Heart right ventricle (tissue), 16 donors: Measurements from ENCODE around the gene MRPL22. TPM values are rescaled to one million over a fixed set of nuclear protein-coding genes. Genes with fewer than 3 reads are reported as not detected.
"Not testable (repeated sequence)": the region's sequence is repeated elsewhere in the genome, so short reads cannot be mapped to it uniquely, and the experiment has no call there.

Experiments
- ATAC-seq, 8 donors: fragments of 200-7000 bp; cut with Tn5 transposase; one replicate each; pipeline ENCODE4 v1.9.1; 2020; ENCODE audit warnings: mild to moderate bottlenecking in 8 of 8, moderate library complexity in 8 of 8, moderate number of reproducible peaks in 1 of 8
- DNase-seq, 2 donors: peaks; one replicate each; pipeline ENCODE4 v3.0.0-alpha.2; 2020
- H3K27ac ChIP-seq, 10 donors: fragments of 200-600 bp; sonication (generic) in 2 of 10; one replicate each; pipeline versions ENCODE4 v1.5.0 to v1.8.0; 2020 to 2022; ENCODE audit warnings: mild to moderate bottlenecking in 3 of 10
- H3K27me3 ChIP-seq, 7 donors: fragments of 200-600 bp; one replicate each; pipeline ENCODE4 v1.8.0; 2021 to 2022; ENCODE audit warnings: mild to moderate bottlenecking in 2 of 7
- H3K36me3 ChIP-seq, 9 donors: fragments of 200-600 bp; sonication (generic) in 1 of 9; one replicate each; pipeline versions ENCODE4 v1.5.0 to v1.8.0; 2020 to 2022; ENCODE audit warnings: mild to moderate bottlenecking in 2 of 9
- H3K4me1 ChIP-seq, 9 donors: fragments of 200-600 bp; sonication (generic) in 1 of 9; one replicate each; pipeline versions ENCODE4 v1.5.0 to v1.8.0; 2020 to 2022; ENCODE audit warnings: mild to moderate bottlenecking in 4 of 9
- H3K4me3 ChIP-seq, 10 donors: fragments of 200-600 bp; sonication (generic) in 2 of 10; one replicate each; pipeline versions ENCODE4 v1.5.0 to v1.8.0; 2020 to 2022; ENCODE audit warnings: mild to moderate bottlenecking in 7 of 10, moderate library complexity in 2 of 10
- H3K9me3 ChIP-seq, 11 donors: fragments of 200-600 bp in 10 of 11; sonication (generic) in 2 of 11; one replicate each; pipeline versions ENCODE4 v1.5.0 to v1.8.0; 2013 to 2022; ENCODE audit warnings: mild to moderate bottlenecking in 2 of 11, control low read depth in 1 of 11, moderate library complexity in 1 of 11
- WGBS, 2 donors: extraction: QIAGEN DNeasy Blood & Tissue Kit; methylation state at CpG; one replicate each; pipeline ENCODE4 v1.1.7; 2013; ENCODE audit warnings: inconsistent platforms in 1 of 2; 5-methylcytosine and 5-hydroxymethylcytosine counted together
- intact Hi-C, 10 donors: fragments of 100-400 bp; cut with DNase I; formaldehyde crosslinking; loops; one replicate each; pipeline versions ENCODE4 v1.11.1 to v1.14.2; 2022
- polyA plus RNA-seq, 2 donors: library from polyadenylated mRNA; stranded (reverse); fragments of 200-250 nt; gene quantifications; one replicate each; pipeline ENCODE4 v1.2.3, GENCODE V29; 2013
- total RNA-seq, 10 donors: library from RNA; stranded (reverse); fragmentation: NEBNext Ultra II Directional in 3 of 10; extraction: Animal tissue kit (Norgen Biotek cat#: 25700) in 3 of 10; gene quantifications; one replicate each; pipeline versions ENCODE4 v1.2.1 to v1.2.4, GENCODE V29; 2021 to 2023
- TF ChIP-seq, protein P1 (sequence below), 9 donors: fragments of 200-600 bp; sonication (generic) in 2 of 9; IDR thresholded peaks; one replicate each; pipeline versions ENCODE4 v1.5.0 to v1.8.0; 2021 to 2022; ENCODE audit warnings: antibody characterized with exemption in 9 of 9, mild to moderate bottlenecking in 5 of 9, moderate library complexity in 1 of 9
- donor health status: Arrhythmogenic right ventricular cardiomyopathy.
- donor health status: ischemic (EF 13 %, LVEDD 7.1; RV severe dilation, severe dysfunction).
- donor health status: healthy with polysubstance abuse.
- donor health status: DM: no; HTN: yes; CAD: no.
- donor health status: DM: no; HTN: no; CAD: no.
- donor health status: ischemic (EF 25% LVEDD 6.9; RV normal size, moderate dysfunction).
- donor health status: ischemic (EF 25% LVEDD 5.7; RV mildly dilated, moderate dysfunction).
- donor health status: healthy.
- donor health status: DM: yes; HTN: yes; CAD: no.
- donor health status: Ischemic cardiomyopathy.
- donor health status: ischemic (EF 35%, LVEDD 5.7; RV mildly dilated, moderate dysfunction).
- donor health status: nonischemic (EF 11% LVEDD 7.7; RV severe dilation, severe dysfunction).
- donor health status: DM: yes; HTN: yes; CAD: no.
- donor health status: PGD.
- donor health status: ischemic (EF 29% LVEDD 5.4; RV normal size, mild dysfunction).
- donor health status: nonischemic (EF 23%, LVEDD 6.1; RV moderate dilation, normal function).

Gene MRPL22
- total and polyA plus RNA-seq, 12 donors, result 57.1 to 109 (median 73.2) TPM

DNA sequence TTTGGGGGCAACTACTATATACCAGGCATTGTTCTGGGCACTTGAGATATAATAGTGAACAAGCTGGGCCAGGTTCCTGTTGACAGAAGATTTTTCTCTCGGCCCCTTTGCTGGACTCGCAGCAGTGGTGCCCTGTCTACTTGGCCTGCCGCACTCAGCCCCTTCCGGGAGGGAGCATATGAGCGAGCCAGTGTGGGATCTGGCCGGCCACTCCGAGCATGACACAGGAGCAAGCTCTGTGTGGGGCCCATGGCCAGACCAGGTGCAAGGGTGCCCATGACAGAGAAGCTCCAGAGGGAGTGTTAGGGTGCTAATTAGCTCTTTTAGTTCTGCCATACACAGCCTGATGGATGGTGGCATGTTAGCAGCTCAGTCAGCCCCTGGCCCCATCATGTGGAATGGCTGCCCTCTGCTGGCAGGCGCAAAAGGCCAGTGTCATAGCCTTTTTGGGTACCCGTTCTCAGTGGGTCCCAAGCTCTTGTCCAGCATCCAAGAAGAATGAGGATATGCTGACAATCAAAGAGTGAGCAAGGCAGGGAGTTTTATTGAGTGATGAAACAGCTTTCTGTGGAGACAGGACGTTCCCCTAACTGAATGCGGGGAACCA is 63.4 kb downstream of the MRPL22 start:
- TF ChIP-seq, protein P1, sequence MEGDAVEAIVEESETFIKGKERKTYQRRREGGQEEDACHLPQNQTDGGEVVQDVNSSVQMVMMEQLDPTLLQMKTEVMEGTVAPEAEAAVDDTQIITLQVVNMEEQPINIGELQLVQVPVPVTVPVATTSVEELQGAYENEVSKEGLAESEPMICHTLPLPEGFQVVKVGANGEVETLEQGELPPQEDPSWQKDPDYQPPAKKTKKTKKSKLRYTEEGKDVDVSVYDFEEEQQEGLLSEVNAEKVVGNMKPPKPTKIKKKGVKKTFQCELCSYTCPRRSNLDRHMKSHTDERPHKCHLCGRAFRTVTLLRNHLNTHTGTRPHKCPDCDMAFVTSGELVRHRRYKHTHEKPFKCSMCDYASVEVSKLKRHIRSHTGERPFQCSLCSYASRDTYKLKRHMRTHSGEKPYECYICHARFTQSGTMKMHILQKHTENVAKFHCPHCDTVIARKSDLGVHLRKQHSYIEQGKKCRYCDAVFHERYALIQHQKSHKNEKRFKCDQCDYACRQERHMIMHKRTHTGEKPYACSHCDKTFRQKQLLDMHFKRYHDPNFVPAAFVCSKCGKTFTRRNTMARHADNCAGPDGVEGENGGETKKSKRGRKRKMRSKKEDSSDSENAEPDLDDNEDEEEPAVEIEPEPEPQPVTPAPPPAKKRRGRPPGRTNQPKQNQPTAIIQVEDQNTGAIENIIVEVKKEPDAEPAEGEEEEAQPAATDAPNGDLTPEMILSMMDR (IDR thresholded peaks at IDR 0.05), result peak in 7 of 9 donors; percentile 38 to 59 (median 49)
- WGBS, 2 donors, result 88 to 90% methylated on average over 11 of the region's 11 CpGs
- no peaks in the 10 kb centered on the region for H3K9me3 ChIP-seq
- H3K27ac ChIP-seq, result no peak overlapping the region
- intact Hi-C loops, result loop anchor here in 2 of 10 donors (2.0 kb wide), 2 partner anchors 57 to 59 kb away; no protein-coding TSS in a partner anchor
- no peak overlapping the region for H3K4me3 ChIP-seq
- H3K36me3 ChIP-seq, result no peaks in the 10 kb centered on the region
- H3K4me1 ChIP-seq, result no peaks in the 10 kb centered on the region
- DNase-seq, result peak; percentile 4 to 23
- H3K27me3 ChIP-seq, result no peaks in the 10 kb centered on the region
- peak in 1 of 8 donors; percentile 48 for ATAC-seq

DNA sequence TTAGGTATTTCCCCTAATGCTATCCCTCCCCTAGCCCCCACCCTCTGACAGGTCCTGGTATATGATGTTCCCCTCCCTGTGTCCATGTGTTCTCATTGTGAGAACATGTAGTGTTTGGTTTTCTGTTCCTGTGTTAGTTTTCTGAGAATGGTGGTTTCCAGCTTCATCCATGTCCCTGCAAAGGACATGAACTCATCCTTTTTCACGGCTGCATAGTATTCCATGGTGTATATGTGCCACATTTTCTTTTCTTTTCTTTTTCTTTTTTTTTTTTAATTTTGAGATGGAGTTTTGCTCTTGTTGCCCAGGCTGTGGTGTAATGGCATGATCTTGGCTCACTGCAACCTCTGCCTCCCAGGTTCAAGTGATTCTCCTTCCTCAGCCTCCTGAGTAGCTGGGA is 65.4 kb downstream of the MRPL22 start:
- intact Hi-C loops, ATAC-seq: not testable (repeated sequence)
- 78 to 96% methylated on average over 1 of the region's 1 CpG for WGBS, 2 donors

DNA sequence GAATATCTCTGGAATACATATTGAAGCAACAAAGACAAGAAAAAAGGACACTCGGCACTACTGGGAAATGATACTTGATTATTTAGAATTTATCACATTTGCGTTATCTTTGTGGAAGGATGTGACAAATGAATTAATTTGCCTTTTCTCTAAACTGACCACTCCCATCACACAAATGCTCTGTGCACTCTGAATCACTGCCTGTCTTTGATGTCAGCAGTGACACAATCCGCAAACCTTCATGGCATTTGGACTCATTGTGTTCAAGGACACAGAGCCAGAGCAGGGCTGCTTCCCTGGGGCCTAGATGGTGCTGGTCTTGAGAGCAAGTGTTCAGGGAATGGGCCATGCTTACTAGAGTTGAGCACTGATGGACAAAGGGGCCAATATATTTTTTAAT is 67.8 kb downstream of the MRPL22 start:
- H3K36me3 ChIP-seq, result no peaks in the 10 kb centered on the region
- H3K4me3 ChIP-seq, result no peak overlapping the region
- H3K27ac ChIP-seq, result no peak overlapping the region
- no peaks in the 10 kb centered on the region for H3K4me1 ChIP-seq
- peaks cover 0 to 2% (median 0%) of the 10 kb centered on the region in 7 donors for H3K27me3 ChIP-seq
- ATAC-seq (no peak), DNase-seq (no peak)
- no peaks in the 10 kb centered on the region for H3K9me3 ChIP-seq
- 75 to 81% methylated on average over 3 of the region's 3 CpGs for WGBS, 2 donors
- intact Hi-C loops, result no loop called here
- TF ChIP-seq, protein P1 (IDR thresholded peaks at IDR 0.05), result no peak

More for the DNA sequence above, 65.4 kb downstream of the MRPL22 start:
- not testable (repeated sequence) for H3K27me3 ChIP-seq, DNase-seq, H3K36me3 ChIP-seq, H3K9me3 ChIP-seq, H3K4me3 ChIP-seq, H3K4me1 ChIP-seq, H3K27ac ChIP-seq

DNA sequence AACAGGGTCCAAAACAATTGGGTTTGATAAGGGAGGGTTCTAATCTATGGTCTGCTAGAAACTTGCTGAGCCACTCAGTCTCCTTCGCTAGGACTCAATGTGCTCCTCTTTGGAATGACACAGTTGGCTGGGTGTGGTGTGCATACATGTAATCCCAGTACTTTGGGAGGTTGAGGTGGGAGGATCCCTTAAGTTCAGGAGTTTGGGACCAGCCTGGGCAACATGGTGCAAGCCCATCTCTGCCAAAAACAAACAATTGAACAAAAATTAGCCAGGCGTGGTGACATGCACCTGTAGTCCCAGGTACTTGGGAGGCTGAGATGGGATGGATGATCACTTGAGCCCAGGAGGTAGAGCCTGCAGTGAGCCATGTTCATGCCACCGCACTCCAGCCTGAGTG is 70.0 kb downstream of the MRPL22 start:
- TF ChIP-seq, protein P1 (IDR thresholded peaks at IDR 0.05), result no peak
- no peak overlapping the region for H3K27ac ChIP-seq
- WGBS, 2 donors, result 89 to 97% methylated on average over 3 of the region's 3 CpGs
- H3K4me1 ChIP-seq, result no peaks in the 10 kb centered on the region
- intact Hi-C loops, result no loop called here
- DNase-seq, result no peak
- H3K36me3 ChIP-seq, result no peaks in the 10 kb centered on the region
- no peak for ATAC-seq
- H3K4me3 ChIP-seq, result no peak overlapping the region
- H3K9me3 ChIP-seq, result peaks cover 0 to 4% (median 0%) of the 10 kb centered on the region in 11 donors
- H3K27me3 ChIP-seq, result peaks cover 0 to 6% (median 0%) of the 10 kb centered on the region in 7 donors

DNA sequence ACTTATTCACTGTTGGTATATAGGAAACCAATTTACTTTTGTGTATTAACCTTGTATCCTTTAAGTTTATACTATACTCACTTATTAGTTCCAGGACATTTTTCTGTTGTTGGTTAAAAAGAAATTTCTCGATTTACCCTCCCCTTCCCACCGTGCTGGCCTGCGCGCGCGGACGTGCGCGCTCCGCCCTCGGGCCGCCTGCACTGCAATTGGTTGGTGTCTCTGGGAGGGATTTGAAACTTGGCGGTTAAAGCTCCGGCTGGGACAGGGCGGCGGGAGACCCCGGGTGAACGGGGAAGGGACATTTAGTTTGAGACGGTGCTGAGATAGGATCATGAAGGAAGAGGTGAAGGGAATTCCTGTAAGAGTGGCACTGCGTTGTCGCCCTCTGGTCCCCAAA is 72.7 kb downstream of the MRPL22 start, which contains the start of gene KIF4B:
Gene KIF4B (plus strand): TSS at position 230 of the 400 bp plus-strand sequence. CDS start 105 bp downstream, at position 335.
- no peak within 1 kb of the TSS for H3K27ac ChIP-seq
- peaks cover 0 to 7% (median 0%) of the 10 kb centered on the region in 11 donors for H3K9me3 ChIP-seq
- WGBS, 2 donors, result 94% methylated on average over 21 of the region's 21 CpGs
- H3K4me3 ChIP-seq, result no peak within 1 kb of the TSS
- ATAC-seq, result no peak
- no peak for DNase-seq
- peaks cover 0 to 6% (median 0%) of the 10 kb centered on the region in 7 donors for H3K27me3 ChIP-seq
- intact Hi-C loops, result no loop called here
- TF ChIP-seq, protein P1 (IDR thresholded peaks at IDR 0.05), result no peak
- no peaks in the 10 kb centered on the region for H3K36me3 ChIP-seq
- no peaks in the 10 kb centered on the region for H3K4me1 ChIP-seq
